ENCODE measurements around the gene MCCD1.
A peak's percentile ranks its signal among the peaks of the same experiment; 100 is the strongest.

Gene MCCD1

DNA sequence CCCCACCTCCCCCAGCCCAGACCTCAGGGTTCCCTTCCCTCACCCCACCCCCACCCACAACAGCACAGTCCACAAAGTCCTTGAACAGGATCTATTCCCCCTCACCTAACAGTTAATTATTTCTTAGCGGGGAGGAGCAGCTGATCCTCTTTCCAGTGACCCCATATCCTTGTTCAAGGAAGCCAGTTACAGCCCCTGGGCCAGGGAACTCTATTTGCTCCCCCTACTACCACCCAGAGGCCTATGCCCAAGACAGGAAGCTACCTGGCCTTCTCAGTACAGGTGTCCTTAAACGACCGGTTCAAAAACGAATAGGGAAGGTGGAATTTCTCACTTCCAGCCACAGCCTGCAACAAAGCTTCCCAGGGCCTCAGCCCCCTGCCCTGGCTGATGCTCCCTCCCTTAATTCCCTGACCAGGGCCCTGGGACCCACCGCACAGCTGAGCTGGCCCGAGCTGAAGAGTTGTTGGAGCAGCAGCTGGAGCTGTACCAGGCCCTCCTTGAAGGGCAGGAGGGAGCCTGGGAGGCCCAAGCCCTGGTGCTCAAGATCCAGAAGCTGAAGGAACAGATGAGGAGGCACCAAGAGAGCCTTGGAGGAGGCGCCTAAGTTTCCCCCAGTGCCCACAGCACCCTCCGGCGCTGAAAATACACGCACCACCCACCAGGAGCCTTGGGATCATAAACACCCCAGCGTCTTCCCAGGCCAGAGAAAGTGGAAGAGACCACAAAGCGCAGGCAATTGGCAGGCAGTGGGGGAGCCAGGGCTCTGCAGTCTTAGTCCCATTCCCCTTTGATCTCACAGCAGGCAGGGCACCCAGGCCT, 778 bp downstream of the MCCD1 start:
- H3K9ac ChIP-seq (ENCODE audit: insufficient read length): no peak overlapping the region
- H3K27ac ChIP-seq: no peak overlapping the region
- TF ChIP-seq FOXP2 (optimal IDR thresholded peaks at IDR 0.05; ENCODE audit: control extremely low read depth, extremely low read length, insufficient read depth): no peak
- peak; percentile 45; the same call in 1 of the 2 replicates for TF ChIP-seq POLR2AphosphoS5 (IDR thresholded peaks at IDR 0.05; ENCODE audit: borderline replicate concordance, low read depth, low read length)
- DNase-seq (ENCODE audit: low read depth, low spot score): no peak
- H3K9me3 ChIP-seq (ENCODE audit: low read depth, low read length): no peaks in the 10 kb centered on the region
- H3K4me3 ChIP-seq: no peak overlapping the region
- H3K36me3 ChIP-seq (ENCODE audit: insufficient read depth, low read length): peaks cover 52% of the 10 kb centered on the region

GRCh38 chr6:31530659-31531058, 1.9 kb downstream of the MCCD1 start:
- Histone ChIP-seq H3K27ac (no peak overlapping the region), H3K4me3 (no peak overlapping the region), H3K9ac (ENCODE audit: insufficient read length) (no peak overlapping the region), H3K36me3 (ENCODE audit: insufficient read depth, low read length) (peaks cover 63% of the 10 kb centered on the region), H3K9me3 (ENCODE audit: low read depth, low read length) (no peaks in the 10 kb centered on the region)
- no peak for TF ChIP-seq EZH2 (IDR thresholded peaks at IDR 0.05)
- peak; percentile 10; the same call in 1 of the 2 replicates for TF ChIP-seq POLR2AphosphoS5 (IDR thresholded peaks at IDR 0.05; ENCODE audit: borderline replicate concordance, low read depth, low read length)
- DNase-seq (ENCODE audit: low read depth, low spot score): no peak

DNA sequence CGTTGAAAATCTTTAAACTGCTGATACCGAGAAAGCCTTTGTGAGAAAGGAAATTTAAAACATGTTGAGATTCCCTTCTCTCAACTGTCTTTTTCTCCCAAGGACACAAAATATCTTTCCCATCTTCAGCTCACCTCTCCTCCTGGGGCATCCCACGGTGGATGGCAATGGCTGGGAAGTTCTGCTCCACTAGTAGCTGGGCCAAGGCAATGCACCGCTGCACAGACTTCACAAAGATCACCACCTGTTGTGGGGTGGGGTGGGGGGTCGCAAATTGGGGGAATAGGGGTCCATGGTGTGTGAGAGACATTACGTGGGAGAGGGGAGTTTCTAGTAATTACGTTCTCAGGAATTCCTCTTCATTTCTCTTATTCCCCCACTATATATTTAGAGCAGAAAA, 2.4 kb downstream of the MCCD1 start:
- H3K27ac ChIP-seq: no peak overlapping the region
- TF ChIP-seq EZH2 (IDR thresholded peaks at IDR 0.05): no peak
- no peak for TF ChIP-seq POLR2AphosphoS5 (IDR thresholded peaks at IDR 0.05; ENCODE audit: borderline replicate concordance, low read depth, low read length)
- TF ChIP-seq FOXP2 (optimal IDR thresholded peaks at IDR 0.05; ENCODE audit: control extremely low read depth, extremely low read length, insufficient read depth): no peak
- peaks cover 68% of the 10 kb centered on the region for H3K36me3 ChIP-seq (ENCODE audit: insufficient read depth, low read length)
- no peaks in the 10 kb centered on the region for H3K9me3 ChIP-seq (ENCODE audit: low read depth, low read length)
- DNase-seq (ENCODE audit: low read depth, low spot score): no peak
- no peak overlapping the region for H3K9ac ChIP-seq (ENCODE audit: insufficient read length)
- H3K4me3 ChIP-seq: no peak overlapping the region

GRCh38 chr6:31531771-31532643, 3.2 kb downstream of the MCCD1 start:
- H3K36me3 ChIP-seq (ENCODE audit: insufficient read depth, low read length): peaks cover 77% of the 10 kb centered on the region
- TF ChIP-seq FOXP2 (optimal IDR thresholded peaks at IDR 0.05; ENCODE audit: control extremely low read depth, extremely low read length, insufficient read depth): no peak
- TF ChIP-seq POLR2AphosphoS5 (IDR thresholded peaks at IDR 0.05; ENCODE audit: borderline replicate concordance, low read depth, low read length): peak; percentile 13; the same call in 1 of the 2 replicates
- H3K27ac ChIP-seq: no peak overlapping the region; the same call in 1 of the 2 replicates

DNA sequence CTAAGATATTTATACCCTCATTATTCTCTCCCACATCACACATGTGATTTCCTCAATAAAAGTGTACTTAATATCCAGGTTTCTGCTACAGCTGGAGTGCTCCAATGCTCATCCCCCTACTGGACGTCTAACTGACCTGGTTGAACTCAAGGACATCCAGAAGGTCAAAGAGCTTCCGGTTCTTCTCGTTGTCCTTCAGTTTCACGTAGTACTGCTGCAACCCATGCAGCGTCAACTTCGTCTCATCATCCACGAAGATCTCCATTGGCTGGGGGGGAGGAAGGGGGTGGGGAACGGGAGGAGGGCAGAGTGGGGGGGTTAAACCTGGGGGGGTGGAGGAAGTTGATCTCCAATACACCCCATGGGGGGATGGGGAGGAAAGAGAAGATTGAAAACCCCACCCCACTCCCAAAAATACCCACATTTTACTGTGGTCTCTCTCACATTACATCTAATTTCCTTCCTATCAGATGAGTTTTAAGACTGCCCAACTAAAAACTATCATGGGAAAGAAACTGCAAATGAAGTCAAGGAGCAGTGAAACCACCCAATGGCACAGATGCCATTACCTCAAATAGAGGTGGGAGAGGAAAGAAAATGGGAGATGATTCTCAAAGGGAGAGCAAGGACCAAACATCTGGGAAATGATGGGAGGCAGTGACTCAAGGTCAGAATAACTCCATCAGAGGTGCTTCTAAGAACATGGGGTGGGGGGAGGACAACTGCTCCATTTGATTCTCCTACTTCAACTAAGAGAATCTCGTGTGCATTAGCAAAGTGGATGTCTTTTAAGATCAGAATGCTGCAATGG, 4.1 kb downstream of the MCCD1 start:
- TF ChIP-seq FOXP2 (optimal IDR thresholded peaks at IDR 0.05; ENCODE audit: control extremely low read depth, extremely low read length, insufficient read depth) (no peak), EZH2 (IDR thresholded peaks at IDR 0.05) (no peak), POLR2AphosphoS5 (IDR thresholded peaks at IDR 0.05; ENCODE audit: borderline replicate concordance, low read depth, low read length) (peak; percentile 27; the same call in 1 of the 2 replicates)
- H3K36me3 ChIP-seq (ENCODE audit: insufficient read depth, low read length): peaks cover 85% of the 10 kb centered on the region
- DNase-seq (ENCODE audit: low read depth, low spot score): no peak
- H3K9ac ChIP-seq (ENCODE audit: insufficient read length): no peak overlapping the region
- no peak overlapping the region for H3K4me3 ChIP-seq
- peak overlapping the region; percentile 55 for H3K27ac ChIP-seq
- no peaks in the 10 kb centered on the region for H3K9me3 ChIP-seq (ENCODE audit: low read depth, low read length)

More at GRCh38 chr6:31531771-31532643, 3.2 kb downstream of the MCCD1 start:
- H3K4me3 ChIP-seq: no peak overlapping the region
- no peak overlapping the region for H3K9ac ChIP-seq (ENCODE audit: insufficient read length)
- no peak for DNase-seq (ENCODE audit: low read depth, low spot score)
- H3K9me3 ChIP-seq (ENCODE audit: low read depth, low read length): no peaks in the 10 kb centered on the region

DNA sequence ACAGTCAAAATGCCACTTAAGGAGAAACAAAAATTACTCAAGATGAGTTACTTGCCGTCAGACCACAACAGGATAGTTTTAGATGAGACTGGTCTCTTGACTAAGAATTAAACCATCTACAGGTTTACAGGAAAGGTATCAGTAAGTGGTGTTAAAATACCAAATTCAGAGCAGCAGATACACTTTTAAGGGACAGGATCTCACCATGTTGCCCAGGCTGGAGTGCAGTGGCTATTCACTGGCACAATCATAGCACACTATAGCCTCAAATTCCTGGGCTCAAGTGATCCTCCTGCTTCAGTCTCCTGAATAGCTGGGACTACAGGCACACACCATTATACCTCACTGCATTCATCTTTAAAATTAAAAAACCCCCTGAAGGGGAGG, 4.7 kb downstream of the MCCD1 start:
- no peak overlapping the region for H3K9ac ChIP-seq (ENCODE audit: insufficient read length)
- TF ChIP-seq EZH2 (IDR thresholded peaks at IDR 0.05): no peak
- no peak for TF ChIP-seq POLR2AphosphoS5 (IDR thresholded peaks at IDR 0.05; ENCODE audit: borderline replicate concordance, low read depth, low read length)
- no peak for TF ChIP-seq FOXP2 (optimal IDR thresholded peaks at IDR 0.05; ENCODE audit: control extremely low read depth, extremely low read length, insufficient read depth)
- no peak overlapping the region for H3K4me3 ChIP-seq
- no peak for DNase-seq (ENCODE audit: low read depth, low spot score)
- no peaks in the 10 kb centered on the region for H3K9me3 ChIP-seq (ENCODE audit: low read depth, low read length)
- H3K36me3 ChIP-seq (ENCODE audit: insufficient read depth, low read length): peaks cover 91% of the 10 kb centered on the region
- H3K27ac ChIP-seq: peak overlapping the region; percentile 55

GRCh38 chr6:31534011-31534410, 5.2 kb downstream of the MCCD1 start:
- peaks cover 97% of the 10 kb centered on the region for H3K36me3 ChIP-seq (ENCODE audit: insufficient read depth, low read length)
- H3K27ac ChIP-seq: no peak overlapping the region
- no peak overlapping the region for H3K9ac ChIP-seq (ENCODE audit: insufficient read length)
- no peaks in the 10 kb centered on the region for H3K9me3 ChIP-seq (ENCODE audit: low read depth, low read length)
- no peak for DNase-seq (ENCODE audit: low read depth, low spot score)
- H3K4me3 ChIP-seq: no peak overlapping the region
- TF ChIP-seq FOXP2 (optimal IDR thresholded peaks at IDR 0.05; ENCODE audit: control extremely low read depth, extremely low read length, insufficient read depth) (no peak), POLR2AphosphoS5 (IDR thresholded peaks at IDR 0.05; ENCODE audit: borderline replicate concordance, low read depth, low read length) (no peak), EZH2 (IDR thresholded peaks at IDR 0.05) (no peak)
